Liver (tissue), 3 donors: ENCODE measurements around the gene ABCA13.
"Not testable (repeated sequence)": the region's sequence is repeated elsewhere in the genome, so short reads cannot be mapped to it uniquely, and the experiment has no call there.

Experiments
- EGR1 ChIP-seq, 2 donors: IDR thresholded peaks; 2 replicates each; pipeline ENCODE4 v1.6.1; 2016 to 2018; ENCODE audit warnings: antibody characterized with exemption in 2 of 2, low read depth in 2 of 2
- GABPA ChIP-seq, 2 donors: IDR thresholded peaks in 1 of 2; conservative IDR thresholded peaks in 1 of 2; 2 replicates each; pipeline ENCODE4 v1.6.1; 2016; ENCODE audit warnings: antibody characterized with exemption in 2 of 2, mild to moderate bottlenecking in 1 of 2, moderate library complexity in 1 of 2
- NR2F2 ChIP-seq: IDR thresholded peaks from 2 replicates; pipeline ENCODE4 v1.6.1; 2016; ENCODE audit warnings: antibody characterized with exemption
- RAD21 ChIP-seq, 2 donors: IDR thresholded peaks; 2 replicates each; pipeline ENCODE4 v1.6.1; 2016; ENCODE audit warnings: antibody characterized with exemption in 2 of 2, mild to moderate bottlenecking in 2 of 2
- SP1 ChIP-seq: IDR thresholded peaks from 2 replicates; pipeline ENCODE4 v1.6.1; 2018; ENCODE audit warnings: antibody characterized with exemption, mild to moderate bottlenecking
- TAF1 ChIP-seq: conservative IDR thresholded peaks from 2 replicates; pipeline ENCODE4 v1.6.1; 2016; ENCODE audit warnings: antibody characterized with exemption, mild to moderate bottlenecking
- YY1 ChIP-seq: IDR thresholded peaks from 2 replicates; pipeline ENCODE4 v1.6.1; 2016; ENCODE audit warnings: antibody characterized with exemption, mild to moderate bottlenecking
- TF ChIP-seq, protein P1 (sequence below): fragments of 150-350 bp; IDR thresholded peaks from 2 replicates; pipeline ENCODE4 v1.5.1; 2017; ENCODE audit warnings: improper control_type of control experiment, low read depth, low read length; ENCODE audit not compliant: missing input control
- TF ChIP-seq, protein P2 (sequence below): IDR thresholded peaks from 2 replicates; pipeline ENCODE4 v1.6.1; 2016; ENCODE audit warnings: antibody characterized with exemption
- TF ChIP-seq, protein P3 (sequence below): IDR thresholded peaks from 2 replicates; pipeline ENCODE4 v1.6.1; 2016; ENCODE audit warnings: antibody characterized with exemption, mild to moderate bottlenecking
- TF ChIP-seq, protein P4 (sequence below): IDR thresholded peaks from 2 replicates; pipeline ENCODE4 v1.6.1; 2016; ENCODE audit warnings: antibody characterized with exemption
- donor health status: healthy.
- donor health status: healthy.

DNA sequence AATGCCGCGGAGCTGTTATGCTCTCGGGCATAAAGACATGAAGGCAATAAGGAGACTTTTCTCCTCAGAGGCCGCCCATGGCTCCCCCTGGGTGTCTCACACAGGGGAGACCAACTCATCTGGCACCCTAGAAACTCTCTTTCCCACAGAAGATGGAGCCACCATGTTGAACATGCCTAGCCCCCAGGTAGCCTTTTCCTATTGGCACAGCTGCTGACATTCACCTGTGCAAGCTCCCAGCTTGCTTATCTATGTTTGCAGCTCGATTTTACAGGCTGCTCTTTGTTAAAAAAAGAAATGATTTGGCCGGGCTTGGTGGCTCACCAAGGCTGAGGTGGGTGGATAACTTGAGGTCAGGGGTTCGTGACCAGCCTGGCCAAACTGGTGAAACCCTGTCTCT is 23.6 kb upstream of the ABCA13 start:
- TF ChIP-seq, protein P1, sequence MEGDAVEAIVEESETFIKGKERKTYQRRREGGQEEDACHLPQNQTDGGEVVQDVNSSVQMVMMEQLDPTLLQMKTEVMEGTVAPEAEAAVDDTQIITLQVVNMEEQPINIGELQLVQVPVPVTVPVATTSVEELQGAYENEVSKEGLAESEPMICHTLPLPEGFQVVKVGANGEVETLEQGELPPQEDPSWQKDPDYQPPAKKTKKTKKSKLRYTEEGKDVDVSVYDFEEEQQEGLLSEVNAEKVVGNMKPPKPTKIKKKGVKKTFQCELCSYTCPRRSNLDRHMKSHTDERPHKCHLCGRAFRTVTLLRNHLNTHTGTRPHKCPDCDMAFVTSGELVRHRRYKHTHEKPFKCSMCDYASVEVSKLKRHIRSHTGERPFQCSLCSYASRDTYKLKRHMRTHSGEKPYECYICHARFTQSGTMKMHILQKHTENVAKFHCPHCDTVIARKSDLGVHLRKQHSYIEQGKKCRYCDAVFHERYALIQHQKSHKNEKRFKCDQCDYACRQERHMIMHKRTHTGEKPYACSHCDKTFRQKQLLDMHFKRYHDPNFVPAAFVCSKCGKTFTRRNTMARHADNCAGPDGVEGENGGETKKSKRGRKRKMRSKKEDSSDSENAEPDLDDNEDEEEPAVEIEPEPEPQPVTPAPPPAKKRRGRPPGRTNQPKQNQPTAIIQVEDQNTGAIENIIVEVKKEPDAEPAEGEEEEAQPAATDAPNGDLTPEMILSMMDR, result not testable (repeated sequence)
- not testable (repeated sequence) for TF ChIP-seq TAF1; GABPA (IDR thresholded peaks at IDR 0.05 in 1 of 2, conservative IDR thresholded peaks at IDR 0.05 in 1 of 2); RAD21 (IDR thresholded peaks at IDR 0.05); YY1; SP1; EGR1 (IDR thresholded peaks at IDR 0.05; ENCODE audit: low read depth in 2 of 2); NR2F2
- TF ChIP-seq, protein P2, sequence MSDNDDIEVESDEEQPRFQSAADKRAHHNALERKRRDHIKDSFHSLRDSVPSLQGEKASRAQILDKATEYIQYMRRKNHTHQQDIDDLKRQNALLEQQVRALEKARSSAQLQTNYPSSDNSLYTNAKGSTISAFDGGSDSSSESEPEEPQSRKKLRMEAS, result not testable (repeated sequence)
- TF ChIP-seq, protein P3, sequence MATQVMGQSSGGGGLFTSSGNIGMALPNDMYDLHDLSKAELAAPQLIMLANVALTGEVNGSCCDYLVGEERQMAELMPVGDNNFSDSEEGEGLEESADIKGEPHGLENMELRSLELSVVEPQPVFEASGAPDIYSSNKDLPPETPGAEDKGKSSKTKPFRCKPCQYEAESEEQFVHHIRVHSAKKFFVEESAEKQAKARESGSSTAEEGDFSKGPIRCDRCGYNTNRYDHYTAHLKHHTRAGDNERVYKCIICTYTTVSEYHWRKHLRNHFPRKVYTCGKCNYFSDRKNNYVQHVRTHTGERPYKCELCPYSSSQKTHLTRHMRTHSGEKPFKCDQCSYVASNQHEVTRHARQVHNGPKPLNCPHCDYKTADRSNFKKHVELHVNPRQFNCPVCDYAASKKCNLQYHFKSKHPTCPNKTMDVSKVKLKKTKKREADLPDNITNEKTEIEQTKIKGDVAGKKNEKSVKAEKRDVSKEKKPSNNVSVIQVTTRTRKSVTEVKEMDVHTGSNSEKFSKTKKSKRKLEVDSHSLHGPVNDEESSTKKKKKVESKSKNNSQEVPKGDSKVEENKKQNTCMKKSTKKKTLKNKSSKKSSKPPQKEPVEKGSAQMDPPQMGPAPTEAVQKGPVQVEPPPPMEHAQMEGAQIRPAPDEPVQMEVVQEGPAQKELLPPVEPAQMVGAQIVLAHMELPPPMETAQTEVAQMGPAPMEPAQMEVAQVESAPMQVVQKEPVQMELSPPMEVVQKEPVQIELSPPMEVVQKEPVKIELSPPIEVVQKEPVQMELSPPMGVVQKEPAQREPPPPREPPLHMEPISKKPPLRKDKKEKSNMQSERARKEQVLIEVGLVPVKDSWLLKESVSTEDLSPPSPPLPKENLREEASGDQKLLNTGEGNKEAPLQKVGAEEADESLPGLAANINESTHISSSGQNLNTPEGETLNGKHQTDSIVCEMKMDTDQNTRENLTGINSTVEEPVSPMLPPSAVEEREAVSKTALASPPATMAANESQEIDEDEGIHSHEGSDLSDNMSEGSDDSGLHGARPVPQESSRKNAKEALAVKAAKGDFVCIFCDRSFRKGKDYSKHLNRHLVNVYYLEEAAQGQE, result not testable (repeated sequence)
- TF ChIP-seq, protein P4, sequence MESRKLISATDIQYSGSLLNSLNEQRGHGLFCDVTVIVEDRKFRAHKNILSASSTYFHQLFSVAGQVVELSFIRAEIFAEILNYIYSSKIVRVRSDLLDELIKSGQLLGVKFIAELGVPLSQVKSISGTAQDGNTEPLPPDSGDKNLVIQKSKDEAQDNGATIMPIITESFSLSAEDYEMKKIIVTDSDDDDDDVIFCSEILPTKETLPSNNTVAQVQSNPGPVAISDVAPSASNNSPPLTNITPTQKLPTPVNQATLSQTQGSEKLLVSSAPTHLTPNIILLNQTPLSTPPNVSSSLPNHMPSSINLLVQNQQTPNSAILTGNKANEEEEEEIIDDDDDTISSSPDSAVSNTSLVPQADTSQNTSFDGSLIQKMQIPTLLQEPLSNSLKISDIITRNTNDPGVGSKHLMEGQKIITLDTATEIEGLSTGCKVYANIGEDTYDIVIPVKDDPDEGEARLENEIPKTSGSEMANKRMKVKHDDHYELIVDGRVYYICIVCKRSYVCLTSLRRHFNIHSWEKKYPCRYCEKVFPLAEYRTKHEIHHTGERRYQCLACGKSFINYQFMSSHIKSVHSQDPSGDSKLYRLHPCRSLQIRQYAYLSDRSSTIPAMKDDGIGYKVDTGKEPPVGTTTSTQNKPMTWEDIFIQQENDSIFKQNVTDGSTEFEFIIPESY, result not testable (repeated sequence)
